Measurements from ENCODE around the gene CDH11.

The CDH11 gene

DNA sequence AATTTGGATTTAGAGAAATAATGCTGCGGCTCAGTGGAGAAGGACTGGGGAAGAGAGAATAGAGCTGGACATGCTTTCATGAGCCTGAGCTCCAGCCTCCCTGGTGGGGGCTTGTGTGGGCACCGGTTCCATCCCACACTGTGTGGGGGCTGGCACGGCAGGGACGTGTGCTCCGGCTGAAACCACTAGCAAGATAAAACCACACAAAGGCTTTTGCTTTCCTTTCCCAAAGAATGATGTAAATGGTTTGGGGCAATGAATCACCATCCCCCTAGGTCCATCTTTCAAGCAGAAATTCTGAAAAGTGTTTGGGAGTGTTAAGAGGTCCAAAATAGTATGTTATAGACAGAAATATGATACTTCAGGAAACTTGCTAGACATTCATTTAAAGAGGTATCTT lies 77.0 kb downstream of the CDH11 start:
- no peak for DNase-seq (ENCODE audit: low read depth, low spot score)
- TF ChIP-seq YY1 (IDR thresholded peaks at IDR 0.05; ENCODE audit: insufficient read depth, insufficient read length) (no peak), ZNF274 (IDR thresholded peaks at IDR 0.05; ENCODE audit: low read depth, low read length) (no peak)
- Histone ChIP-seq H3K4me1 (ENCODE audit: insufficient read depth, insufficient read length) (no peaks in the 10 kb centered on the region), H3K36me3 (ENCODE audit: insufficient read depth, insufficient read length, low read length) (peaks cover 21% of the 10 kb centered on the region), H3K9me3 (ENCODE audit: insufficient read depth, low read length) (no peaks in the 10 kb centered on the region), H3K4me3 (ENCODE audit: insufficient read length, low read depth) (no peak overlapping the region), H3K27me3 (ENCODE audit: insufficient read depth, insufficient read length) (no peaks in the 10 kb centered on the region), H3K9ac (ENCODE audit: insufficient read length, low read depth) (no peak overlapping the region)

DNA sequence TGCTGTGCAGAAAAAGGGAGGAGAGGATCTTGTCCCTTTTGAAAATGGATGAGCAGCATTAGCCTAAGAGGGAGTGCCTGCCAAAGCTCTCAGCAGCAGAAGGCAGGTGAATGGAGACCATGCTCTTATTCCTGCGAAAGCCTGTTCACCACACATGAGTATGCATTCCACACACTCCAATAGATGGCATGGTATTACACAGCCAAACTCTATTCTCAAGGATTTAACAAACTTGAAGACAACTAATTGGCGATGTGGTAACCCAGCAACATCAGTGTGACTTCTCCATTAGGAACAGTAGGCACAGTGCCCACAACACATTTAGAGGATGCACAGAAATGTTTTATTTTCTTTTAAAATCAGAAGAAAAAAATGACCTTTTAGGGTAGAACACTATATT lies 77.8 kb downstream of the CDH11 start:
- no peak for DNase-seq (ENCODE audit: low read depth, low spot score)
- Histone ChIP-seq H3K27me3 (ENCODE audit: insufficient read depth, insufficient read length) (no peaks in the 10 kb centered on the region), H3K9me3 (ENCODE audit: insufficient read depth, low read length) (no peaks in the 10 kb centered on the region), H3K4me1 (ENCODE audit: insufficient read depth, insufficient read length) (no peaks in the 10 kb centered on the region), H3K9ac (ENCODE audit: insufficient read length, low read depth) (no peak overlapping the region), H3K36me3 (ENCODE audit: insufficient read depth, insufficient read length, low read length) (peaks cover 15% of the 10 kb centered on the region), H3K4me3 (ENCODE audit: insufficient read length, low read depth) (no peak overlapping the region)
- TF ChIP-seq ZNF274 (IDR thresholded peaks at IDR 0.05; ENCODE audit: low read depth, low read length) (no peak), SUZ12 (IDR thresholded peaks at IDR 0.05; ENCODE audit: extremely low read depth, insufficient read depth, insufficient read length) (no peak), YY1 (IDR thresholded peaks at IDR 0.05; ENCODE audit: insufficient read depth, insufficient read length) (no peak)

DNA sequence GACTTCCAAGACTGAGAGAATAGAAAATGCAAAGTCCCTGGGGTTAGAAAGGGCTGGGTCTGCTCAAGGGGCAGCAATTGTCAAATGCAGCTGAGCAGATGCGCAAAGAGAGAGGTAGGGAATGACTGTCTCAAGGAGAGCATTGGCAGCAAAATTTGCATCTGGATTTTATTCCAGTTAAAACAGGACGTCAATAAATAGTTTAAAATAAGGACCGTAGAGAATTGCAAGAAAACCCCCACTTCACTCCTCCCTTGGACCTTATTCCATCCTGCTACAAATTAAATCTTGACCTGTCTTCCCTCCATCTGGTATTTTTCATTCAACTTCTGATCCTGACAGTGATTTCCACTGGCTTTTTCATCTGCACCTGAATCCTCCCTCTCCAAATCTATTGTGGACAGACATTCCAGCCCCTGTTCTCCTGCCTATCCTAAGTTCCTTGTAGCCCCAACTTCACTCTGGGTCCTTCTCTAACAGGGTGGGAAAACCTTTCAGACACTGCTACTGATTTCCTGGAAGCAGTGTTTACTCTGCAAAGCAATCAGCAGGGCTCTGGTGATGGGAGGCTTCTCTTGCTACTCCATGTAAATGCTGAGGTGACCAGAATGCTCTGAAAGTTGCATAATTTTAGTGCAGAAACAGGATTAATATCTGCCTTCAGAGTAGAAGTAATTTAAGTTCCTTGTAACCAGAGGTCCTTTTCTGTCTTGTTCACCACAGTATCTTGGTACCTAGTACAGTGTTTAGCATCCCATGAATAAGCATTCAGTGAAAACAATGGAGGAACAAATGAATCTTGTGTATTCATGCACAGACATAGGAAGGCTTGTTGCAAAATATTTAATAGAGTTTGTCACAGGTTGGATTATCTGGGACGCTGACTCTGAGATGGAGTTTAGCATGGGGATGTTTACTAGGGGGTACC lies 79.2 kb downstream of the CDH11 start:
- TF ChIP-seq ZNF274 (IDR thresholded peaks at IDR 0.05; ENCODE audit: low read depth, low read length), result no peak
- TF ChIP-seq SUZ12 (IDR thresholded peaks at IDR 0.05; ENCODE audit: extremely low read depth, insufficient read depth, insufficient read length), result no peak
- TF ChIP-seq YY1 (IDR thresholded peaks at IDR 0.05; ENCODE audit: insufficient read depth, insufficient read length), result no peak
- DNase-seq (ENCODE audit: low read depth, low spot score), result no peak
- Histone ChIP-seq H3K9me3 (ENCODE audit: insufficient read depth, low read length) (no peaks in the 10 kb centered on the region), H3K9ac (ENCODE audit: insufficient read length, low read depth) (no peak overlapping the region), H3K27me3 (ENCODE audit: insufficient read depth, insufficient read length) (no peaks in the 10 kb centered on the region), H3K4me1 (ENCODE audit: insufficient read depth, insufficient read length) (no peaks in the 10 kb centered on the region), H3K36me3 (ENCODE audit: insufficient read depth, insufficient read length, low read length) (peaks cover 15% of the 10 kb centered on the region), H3K4me3 (ENCODE audit: insufficient read length, low read depth) (no peak overlapping the region)

DNA sequence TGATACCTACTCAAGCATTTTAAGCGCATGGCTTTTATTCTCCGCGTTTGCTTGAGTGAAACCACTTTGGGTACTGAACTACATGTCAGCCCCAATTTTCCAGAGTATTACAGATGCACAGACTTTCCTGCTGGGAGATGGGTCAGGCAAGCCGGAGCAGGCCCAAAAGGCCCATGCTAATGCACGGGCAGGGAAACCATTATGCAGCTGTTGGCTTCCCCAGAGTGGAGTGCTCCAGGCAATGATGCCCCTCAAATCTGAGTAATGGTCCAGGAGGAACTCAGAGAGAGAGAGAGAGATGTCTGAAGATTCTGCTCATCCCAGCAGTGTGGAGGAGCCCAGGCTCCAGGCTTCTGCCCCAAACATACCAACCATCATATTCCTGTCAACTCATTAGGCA lies 80.2 kb downstream of the CDH11 start:
- no peak for TF ChIP-seq SUZ12 (IDR thresholded peaks at IDR 0.05; ENCODE audit: extremely low read depth, insufficient read depth, insufficient read length)
- no peak for TF ChIP-seq YY1 (IDR thresholded peaks at IDR 0.05; ENCODE audit: insufficient read depth, insufficient read length)
- TF ChIP-seq ZNF274 (IDR thresholded peaks at IDR 0.05; ENCODE audit: low read depth, low read length), result no peak
- H3K27me3 ChIP-seq (ENCODE audit: insufficient read depth, insufficient read length), result no peaks in the 10 kb centered on the region
- H3K9me3 ChIP-seq (ENCODE audit: insufficient read depth, low read length), result no peaks in the 10 kb centered on the region
- peaks cover 15% of the 10 kb centered on the region for H3K36me3 ChIP-seq (ENCODE audit: insufficient read depth, insufficient read length, low read length)
- no peak for DNase-seq (ENCODE audit: low read depth, low spot score)
- H3K4me1 ChIP-seq (ENCODE audit: insufficient read depth, insufficient read length), result no peaks in the 10 kb centered on the region
- H3K9ac ChIP-seq (ENCODE audit: insufficient read length, low read depth), result no peak overlapping the region
- no peak overlapping the region for H3K4me3 ChIP-seq (ENCODE audit: insufficient read length, low read depth)

DNA sequence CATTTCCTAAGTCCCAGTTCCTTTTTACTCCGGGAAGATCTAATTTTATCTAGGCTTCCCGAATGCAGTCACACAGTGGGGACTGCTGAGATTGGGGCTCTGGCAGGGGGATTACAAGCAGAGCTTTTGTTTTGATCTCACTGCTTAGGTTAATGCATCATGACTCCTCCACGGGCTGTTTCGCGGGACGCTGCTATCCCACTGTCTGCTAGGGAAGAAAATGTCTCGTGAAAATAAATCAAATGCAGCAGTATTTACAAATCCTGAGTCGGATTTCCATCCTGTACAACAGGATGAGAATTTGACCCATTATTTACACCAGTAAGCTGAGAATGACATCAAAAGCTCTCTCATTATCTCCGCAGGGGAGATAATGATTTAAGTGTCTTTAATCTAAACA lies 83.8 kb downstream of the CDH11 start:
- TF ChIP-seq SUZ12 (IDR thresholded peaks at IDR 0.05; ENCODE audit: extremely low read depth, insufficient read depth, insufficient read length), result no peak
- H3K27me3 ChIP-seq (ENCODE audit: insufficient read depth, insufficient read length), result no peaks in the 10 kb centered on the region
- no peak overlapping the region for H3K9ac ChIP-seq (ENCODE audit: insufficient read length, low read depth)
- DNase-seq (ENCODE audit: low read depth, low spot score), result no peak
- H3K4me1 ChIP-seq (ENCODE audit: insufficient read depth, insufficient read length), result no peaks in the 10 kb centered on the region
- H3K36me3 ChIP-seq (ENCODE audit: insufficient read depth, insufficient read length, low read length), result peaks cover 11% of the 10 kb centered on the region
- no peak overlapping the region for H3K4me3 ChIP-seq (ENCODE audit: insufficient read length, low read depth)
- H3K9me3 ChIP-seq (ENCODE audit: insufficient read depth, low read length), result no peaks in the 10 kb centered on the region

DNA sequence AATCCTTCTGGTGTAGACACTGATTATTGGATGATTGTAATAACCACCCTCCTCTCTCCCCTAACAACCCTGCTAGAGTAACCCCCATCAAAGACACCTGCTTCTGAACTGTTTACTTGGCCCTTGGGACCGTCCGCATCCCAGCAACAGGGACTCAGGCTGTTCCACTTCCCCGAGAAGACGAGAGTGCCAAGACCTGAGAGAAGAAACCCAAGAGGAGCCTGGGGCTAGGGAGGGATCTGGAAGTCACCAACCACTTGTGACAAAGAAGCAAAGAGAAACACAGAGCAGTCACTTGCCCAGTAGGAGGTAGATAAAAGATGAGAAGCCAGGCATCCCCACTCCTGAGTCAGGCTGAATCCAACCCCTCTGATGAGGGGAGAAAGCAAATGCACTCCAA lies 84.3 kb downstream of the CDH11 start:
- TF ChIP-seq SUZ12 (IDR thresholded peaks at IDR 0.05; ENCODE audit: extremely low read depth, insufficient read depth, insufficient read length) (no peak), ZNF274 (IDR thresholded peaks at IDR 0.05; ENCODE audit: low read depth, low read length) (no peak), YY1 (IDR thresholded peaks at IDR 0.05; ENCODE audit: insufficient read depth, insufficient read length) (no peak)
- no peak overlapping the region for H3K4me3 ChIP-seq (ENCODE audit: insufficient read length, low read depth)
- H3K9ac ChIP-seq (ENCODE audit: insufficient read length, low read depth), result no peak overlapping the region
- no peaks in the 10 kb centered on the region for H3K9me3 ChIP-seq (ENCODE audit: insufficient read depth, low read length)
- no peaks in the 10 kb centered on the region for H3K27me3 ChIP-seq (ENCODE audit: insufficient read depth, insufficient read length)
- DNase-seq (ENCODE audit: low read depth, low spot score), result no peak
- no peaks in the 10 kb centered on the region for H3K4me1 ChIP-seq (ENCODE audit: insufficient read depth, insufficient read length)
- H3K36me3 ChIP-seq (ENCODE audit: insufficient read depth, insufficient read length, low read length), result peaks cover 9% of the 10 kb centered on the region

DNA sequence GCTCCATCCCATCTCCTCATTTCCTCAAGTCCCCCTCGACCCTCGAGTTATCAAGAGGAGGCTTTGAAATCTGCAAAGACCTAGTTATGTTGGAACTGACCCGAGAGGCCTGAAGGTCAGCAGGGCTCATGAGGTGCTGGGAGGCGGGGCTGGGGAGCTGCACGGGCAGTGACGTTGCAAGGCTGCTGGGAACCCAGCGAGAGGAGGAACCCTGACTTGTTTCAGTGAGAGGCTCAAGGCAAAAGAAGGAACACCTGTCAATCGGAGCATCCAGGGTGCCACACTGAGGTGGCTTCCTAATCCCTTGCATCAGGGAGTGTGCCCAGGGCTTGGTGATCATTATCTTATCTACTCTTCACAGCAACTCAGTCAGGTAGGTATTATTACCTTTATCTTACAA lies 86.9 kb downstream of the CDH11 start:
- Histone ChIP-seq H3K4me1 (ENCODE audit: insufficient read depth, insufficient read length) (no peaks in the 10 kb centered on the region), H3K27me3 (ENCODE audit: insufficient read depth, insufficient read length) (no peaks in the 10 kb centered on the region), H3K36me3 (ENCODE audit: insufficient read depth, insufficient read length, low read length) (no peaks in the 10 kb centered on the region), H3K9ac (ENCODE audit: insufficient read length, low read depth) (no peak overlapping the region), H3K9me3 (ENCODE audit: insufficient read depth, low read length) (no peaks in the 10 kb centered on the region), H3K4me3 (ENCODE audit: insufficient read length, low read depth) (no peak overlapping the region)
- no peak for DNase-seq (ENCODE audit: low read depth, low spot score)
- TF ChIP-seq YY1 (IDR thresholded peaks at IDR 0.05; ENCODE audit: insufficient read depth, insufficient read length), result no peak
- no peak for TF ChIP-seq SUZ12 (IDR thresholded peaks at IDR 0.05; ENCODE audit: extremely low read depth, insufficient read depth, insufficient read length)

Measured in NT2/D1 (cell line).